ENCODE data around the gene AMN. TPM values are rescaled to one million over a fixed set of nuclear protein-coding genes. Genes with fewer than 3 reads are reported as not detected.

Gene AMN
- polyA plus RNA-seq, 1 of the 3 experiments (the other 2 are of a cell fraction), result 0.03 TPM

DNA sequence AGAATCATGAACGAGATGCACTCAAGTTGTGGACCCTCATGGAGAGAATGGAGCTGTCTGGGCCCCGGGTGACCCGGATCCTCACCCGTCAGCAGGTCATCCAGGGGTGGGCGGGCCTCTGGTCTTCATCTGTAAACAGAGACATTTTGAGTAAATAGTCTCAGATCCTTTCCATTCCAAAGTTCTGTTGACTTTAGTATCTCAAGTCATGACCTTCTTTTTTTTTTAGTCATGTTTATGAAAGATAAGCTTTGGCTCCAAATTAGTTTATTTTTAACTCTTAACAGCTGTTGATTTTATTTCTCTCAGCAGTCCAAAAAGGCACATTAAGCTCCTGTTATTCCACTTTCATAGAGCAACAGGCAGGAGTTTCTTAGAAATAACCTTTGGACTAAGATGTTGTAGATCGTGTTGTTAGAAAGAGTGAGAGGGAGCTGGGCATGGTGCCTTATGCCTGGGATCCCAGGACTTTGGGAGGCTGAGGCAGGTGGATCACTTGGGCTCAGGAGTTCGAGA is 48.9 kb upstream of the AMN start:
- Histone ChIP-seq H3K4me1 (ENCODE audit: control insufficient read depth in 1 of 2, insufficient read depth in 2 of 2, low read depth in 1 of 2, low read length in 1 of 2) (peaks cover 0 to 6% of the 10 kb centered on the region in 2 experiments; a peak in 1 of 4 replicates), H3F3A (replicated peaks; ENCODE audit: insufficient read depth) (no peaks in the 10 kb centered on the region), H3K9ac (no peak overlapping the region), H3K4me2 (no peak overlapping the region), H3K9me2 (no peaks in the 10 kb centered on the region), H3K27me3 (ENCODE audit: insufficient read depth) (no peaks in the 10 kb centered on the region), H2AFZ (ENCODE audit: low read depth) (no peak overlapping the region), H3K27ac (ENCODE audit: low read depth in 2 of 2, low read length in 1 of 2) (no peak overlapping the region), H4K20me1 (ENCODE audit: insufficient read depth) (no peaks in the 10 kb centered on the region), H3K79me2 (ENCODE audit: insufficient read depth) (no peaks in the 10 kb centered on the region), H3K4me3 (ENCODE audit: low read depth in 2 of 2, low read length in 1 of 2) (no peak overlapping the region), H3K36me3 (replicated peaks in 1 of 2; ENCODE audit: control insufficient read depth in 1 of 2, insufficient read depth in 2 of 2, low read length in 1 of 2) (peaks cover 23 to 25% of the 10 kb centered on the region in 2 experiments), H3K9me3 (no peaks in the 10 kb centered on the region)
- WGBS (ENCODE audit: low lambda C conversion rate), result 83% methylated on average over 7 of the region's 7 CpGs
- no peak for TF ChIP-seq NRF1 (IDR thresholded peaks at IDR 0.05; ENCODE audit: low read depth, low read length)
- no peak for TF ChIP-seq EP300 (IDR thresholded peaks at IDR 0.05; ENCODE audit: borderline replicate concordance in 1 of 2, low read depth in 1 of 2, low read length in 1 of 2)
- no peak for TF ChIP-seq NFIC (IDR thresholded peaks at IDR 0.05; ENCODE audit: borderline replicate concordance)
- no peak for TF ChIP-seq TCF12 (IDR thresholded peaks at IDR 0.05)
- no peak for TF ChIP-seq FOXJ3 (CRISPR knock-in tag; IDR thresholded peaks at IDR 0.05)
- TF ChIP-seq TEAD4 (IDR thresholded peaks at IDR 0.05; ENCODE audit: borderline replicate concordance, insufficient read depth), result no peak
- TF ChIP-seq, protein P1, sequence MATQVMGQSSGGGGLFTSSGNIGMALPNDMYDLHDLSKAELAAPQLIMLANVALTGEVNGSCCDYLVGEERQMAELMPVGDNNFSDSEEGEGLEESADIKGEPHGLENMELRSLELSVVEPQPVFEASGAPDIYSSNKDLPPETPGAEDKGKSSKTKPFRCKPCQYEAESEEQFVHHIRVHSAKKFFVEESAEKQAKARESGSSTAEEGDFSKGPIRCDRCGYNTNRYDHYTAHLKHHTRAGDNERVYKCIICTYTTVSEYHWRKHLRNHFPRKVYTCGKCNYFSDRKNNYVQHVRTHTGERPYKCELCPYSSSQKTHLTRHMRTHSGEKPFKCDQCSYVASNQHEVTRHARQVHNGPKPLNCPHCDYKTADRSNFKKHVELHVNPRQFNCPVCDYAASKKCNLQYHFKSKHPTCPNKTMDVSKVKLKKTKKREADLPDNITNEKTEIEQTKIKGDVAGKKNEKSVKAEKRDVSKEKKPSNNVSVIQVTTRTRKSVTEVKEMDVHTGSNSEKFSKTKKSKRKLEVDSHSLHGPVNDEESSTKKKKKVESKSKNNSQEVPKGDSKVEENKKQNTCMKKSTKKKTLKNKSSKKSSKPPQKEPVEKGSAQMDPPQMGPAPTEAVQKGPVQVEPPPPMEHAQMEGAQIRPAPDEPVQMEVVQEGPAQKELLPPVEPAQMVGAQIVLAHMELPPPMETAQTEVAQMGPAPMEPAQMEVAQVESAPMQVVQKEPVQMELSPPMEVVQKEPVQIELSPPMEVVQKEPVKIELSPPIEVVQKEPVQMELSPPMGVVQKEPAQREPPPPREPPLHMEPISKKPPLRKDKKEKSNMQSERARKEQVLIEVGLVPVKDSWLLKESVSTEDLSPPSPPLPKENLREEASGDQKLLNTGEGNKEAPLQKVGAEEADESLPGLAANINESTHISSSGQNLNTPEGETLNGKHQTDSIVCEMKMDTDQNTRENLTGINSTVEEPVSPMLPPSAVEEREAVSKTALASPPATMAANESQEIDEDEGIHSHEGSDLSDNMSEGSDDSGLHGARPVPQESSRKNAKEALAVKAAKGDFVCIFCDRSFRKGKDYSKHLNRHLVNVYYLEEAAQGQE (IDR thresholded peaks at IDR 0.05; ENCODE audit: low read depth, low read length), result no peak
- TF ChIP-seq, protein P2, sequence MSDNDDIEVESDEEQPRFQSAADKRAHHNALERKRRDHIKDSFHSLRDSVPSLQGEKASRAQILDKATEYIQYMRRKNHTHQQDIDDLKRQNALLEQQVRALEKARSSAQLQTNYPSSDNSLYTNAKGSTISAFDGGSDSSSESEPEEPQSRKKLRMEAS (IDR thresholded peaks at IDR 0.05; ENCODE audit: low read depth), result no peak
- no peak for TF ChIP-seq FOXM1 (IDR thresholded peaks at IDR 0.05; ENCODE audit: low read depth)
- TF ChIP-seq, protein P3, sequence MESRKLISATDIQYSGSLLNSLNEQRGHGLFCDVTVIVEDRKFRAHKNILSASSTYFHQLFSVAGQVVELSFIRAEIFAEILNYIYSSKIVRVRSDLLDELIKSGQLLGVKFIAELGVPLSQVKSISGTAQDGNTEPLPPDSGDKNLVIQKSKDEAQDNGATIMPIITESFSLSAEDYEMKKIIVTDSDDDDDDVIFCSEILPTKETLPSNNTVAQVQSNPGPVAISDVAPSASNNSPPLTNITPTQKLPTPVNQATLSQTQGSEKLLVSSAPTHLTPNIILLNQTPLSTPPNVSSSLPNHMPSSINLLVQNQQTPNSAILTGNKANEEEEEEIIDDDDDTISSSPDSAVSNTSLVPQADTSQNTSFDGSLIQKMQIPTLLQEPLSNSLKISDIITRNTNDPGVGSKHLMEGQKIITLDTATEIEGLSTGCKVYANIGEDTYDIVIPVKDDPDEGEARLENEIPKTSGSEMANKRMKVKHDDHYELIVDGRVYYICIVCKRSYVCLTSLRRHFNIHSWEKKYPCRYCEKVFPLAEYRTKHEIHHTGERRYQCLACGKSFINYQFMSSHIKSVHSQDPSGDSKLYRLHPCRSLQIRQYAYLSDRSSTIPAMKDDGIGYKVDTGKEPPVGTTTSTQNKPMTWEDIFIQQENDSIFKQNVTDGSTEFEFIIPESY (IDR thresholded peaks at IDR 0.05; ENCODE audit: borderline replicate concordance, low read depth), result no peak
- no peak for TF ChIP-seq SMC3 (IDR thresholded peaks at IDR 0.05; ENCODE audit: low read depth, low read length)
- TF ChIP-seq, protein P4, sequence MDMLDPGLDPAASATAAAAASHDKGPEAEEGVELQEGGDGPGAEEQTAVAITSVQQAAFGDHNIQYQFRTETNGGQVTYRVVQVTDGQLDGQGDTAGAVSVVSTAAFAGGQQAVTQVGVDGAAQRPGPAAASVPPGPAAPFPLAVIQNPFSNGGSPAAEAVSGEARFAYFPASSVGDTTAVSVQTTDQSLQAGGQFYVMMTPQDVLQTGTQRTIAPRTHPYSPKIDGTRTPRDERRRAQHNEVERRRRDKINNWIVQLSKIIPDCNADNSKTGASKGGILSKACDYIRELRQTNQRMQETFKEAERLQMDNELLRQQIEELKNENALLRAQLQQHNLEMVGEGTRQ (IDR thresholded peaks at IDR 0.05; ENCODE audit: borderline replicate concordance, low read depth, low read length), result no peak
- TF ChIP-seq TAF1 (IDR thresholded peaks at IDR 0.05; ENCODE audit: borderline replicate concordance, low read depth, low read length), result no peak
- TF ChIP-seq FOSL2 (IDR thresholded peaks at IDR 0.05; ENCODE audit: borderline replicate concordance, low read depth), result no peak
- ChIA-PET POLR2A (no interaction called here), CTCF (no interaction called here)
- no peak for DNase-seq
